Esophagus squamous epithelium (tissue), 4 donors: Measurements from ENCODE around the gene SCYL3.

ENCODE experiments used
- CTCF ChIP-seq, 6 experiments: fragments of 450-650 bp in 4 of 6; fragments of 200-600 bp in 2 of 6; sonication (generic) in 2 of 6; IDR thresholded peaks; one replicate each; pipeline ENCODE4 v1.5.1; 2016 to 2019; ENCODE audit warnings: antibody characterized with exemption in 6 of 6, mild to moderate bottlenecking in 4 of 6, moderate library complexity in 4 of 6
- POLR2A ChIP-seq, 4 donors: fragments of 450-650 bp; IDR thresholded peaks; one replicate each; pipeline ENCODE4 v1.6.1; 2017; ENCODE audit warnings: antibody characterized with exemption in 4 of 4, mild to moderate bottlenecking in 4 of 4, moderate library complexity in 3 of 4

DNA sequence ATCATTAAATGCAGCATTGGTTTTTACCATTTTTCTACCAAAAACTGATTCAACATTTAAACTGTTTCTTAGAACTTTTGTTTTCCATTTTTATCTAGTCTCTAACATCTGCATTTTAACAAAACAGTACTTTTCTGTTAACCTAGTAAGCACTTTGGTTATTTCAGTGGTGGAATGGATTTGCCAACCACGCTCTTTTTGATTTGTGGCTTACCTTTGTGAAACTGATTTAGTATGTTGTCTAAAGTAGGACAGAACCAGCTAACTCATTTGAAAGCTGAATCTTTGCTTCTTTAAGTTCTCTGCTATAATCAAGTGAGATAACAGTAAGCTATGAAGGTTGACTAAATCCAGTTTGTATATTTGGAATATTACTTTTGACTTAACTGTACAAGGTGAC lies 57.5 kb downstream of the SCYL3 start:
- no peak for TF ChIP-seq CTCF (IDR thresholded peaks at IDR 0.05)
- TF ChIP-seq POLR2A (IDR thresholded peaks at IDR 0.05) = no peak
